Umbilical cord (tissue), 2 donors: ENCODE measurements around the gene IKBKE. TPM values are rescaled to one million over a fixed set of nuclear protein-coding genes. Genes with fewer than 3 reads are reported as not detected.
"Not testable (repeated sequence)": the region's sequence is repeated elsewhere in the genome, so short reads cannot be mapped to it uniquely, and the experiment has no call there.

Experiments used
- DNase-seq: peaks from one replicate; pipeline ENCODE4 v3.0.0-alpha.2; 2015; ENCODE audit warnings: low spot score
- total RNA-seq: library from RNA; depleted of rRNA; stranded (reverse); fragments of >200 nt; gene quantifications from one replicate; pipeline ENCODE4 v1.2.3, GENCODE V29; 2014; ENCODE audit warnings: low replicate concordance; ENCODE audit not compliant: insufficient read depth

IKBKE gene
- total RNA-seq, 1 donor from 2014 or later, result 4.3 TPM

GRCh38 chr1:206472454-206472853, 2.2 kb downstream of the IKBKE start:
- DNase-seq, result peak; percentile 31

GRCh38 chr1:206472886-206473285, 2.6 kb downstream of the IKBKE start:
- no peak for DNase-seq

GRCh38 chr1:206476058-206476457, 5.8 kb downstream of the IKBKE start:
- no peak for DNase-seq

GRCh38 chr1:206476591-206476990, 6.3 kb downstream of the IKBKE start:
- no peak for DNase-seq

GRCh38 chr1:206477110-206477509, 6.8 kb downstream of the IKBKE start:
- no peak for DNase-seq

GRCh38 chr1:206477581-206478380, 7.5 kb downstream of the IKBKE start:
- peak; percentile 31 for DNase-seq

GRCh38 chr1:206478746-206479145, 8.5 kb downstream of the IKBKE start:
- no peak for DNase-seq

- peak; percentile 76 for DNase-seq
Observed at GRCh38 chr1:206479183-206480125, 9.2 kb downstream of the IKBKE start.

- DNase-seq, result no peak
Observed at GRCh38 chr1:206480211-206480610, 9.9 kb downstream of the IKBKE start.

- DNase-seq, result no peak
Observed at GRCh38 chr1:206482611-206483010, 12.3 kb downstream of the IKBKE start.

GRCh38 chr1:206483864-206484263, 13.6 kb downstream of the IKBKE start:
- not testable (repeated sequence) for DNase-seq

- no peak for DNase-seq
Observed at GRCh38 chr1:206484901-206485300, 14.6 kb downstream of the IKBKE start.

GRCh38 chr1:206486995-206487788, 16.9 kb downstream of the IKBKE start:
- no peak for DNase-seq

GRCh38 chr1:206487970-206488369, 17.7 kb downstream of the IKBKE start:
- DNase-seq, result no peak

GRCh38 chr1:206488466-206488865, 18.2 kb downstream of the IKBKE start:
- DNase-seq, result no peak

GRCh38 chr1:206489980-206490770, 19.9 kb downstream of the IKBKE start:
- DNase-seq, result peak; percentile 76

- DNase-seq, result no peak
Observed at GRCh38 chr1:206490771-206491405, 20.6 kb downstream of the IKBKE start.

GRCh38 chr1:206491616-206492015, 21.3 kb downstream of the IKBKE start:
- DNase-seq, result no peak

GRCh38 chr1:206492589-206492988, 22.3 kb downstream of the IKBKE start:
- DNase-seq, result no peak

GRCh38 chr1:206493279-206493678, 23.0 kb downstream of the IKBKE start:
- no peak for DNase-seq
